Gastrocnemius medialis (tissue), 4 donors: Measurements from ENCODE around the gene PACS1.

Source experiments
- POLR2A ChIP-seq, 2 donors: fragments of 450-650 bp; IDR thresholded peaks; one replicate each; pipeline ENCODE4 v1.6.1; 2017; ENCODE audit warnings: antibody characterized with exemption in 2 of 2, mild to moderate bottlenecking in 2 of 2, moderate library complexity in 2 of 2
- TF ChIP-seq, protein P1 (sequence below), 5 experiments: fragments of 450-650 bp in 3 of 5; fragments of 200-600 bp in 2 of 5; sonication (generic) in 2 of 5; IDR thresholded peaks in 4 of 5; conservative IDR thresholded peaks in 1 of 5; 1 replicate in 4 of 5; 2 replicates in 1 of 5; pipeline ENCODE4 v1.5.1; 2016 to 2019; ENCODE audit warnings: antibody characterized with exemption in 5 of 5, mild to moderate bottlenecking in 3 of 5, moderate library complexity in 3 of 5

DNA sequence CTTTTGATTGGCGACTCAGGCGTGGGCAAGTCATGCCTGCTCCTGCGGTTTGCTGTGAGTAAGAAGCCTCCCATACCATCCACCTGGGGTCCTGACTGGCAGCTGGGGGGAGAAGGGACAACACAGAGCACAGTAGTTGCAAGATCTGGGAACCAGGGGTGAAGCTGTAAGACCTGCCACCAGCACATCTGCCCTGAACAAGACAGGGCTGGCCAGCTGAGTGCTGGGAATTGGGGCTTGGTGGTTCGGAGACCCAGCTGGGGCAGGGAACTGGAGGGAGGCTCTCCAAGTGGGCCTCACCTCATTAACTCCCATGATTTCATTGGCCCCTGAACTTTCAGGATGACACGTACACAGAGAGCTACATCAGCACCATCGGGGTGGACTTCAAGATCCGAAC lies 201.7 kb downstream of the PACS1 start:
- TF ChIP-seq, protein P1, sequence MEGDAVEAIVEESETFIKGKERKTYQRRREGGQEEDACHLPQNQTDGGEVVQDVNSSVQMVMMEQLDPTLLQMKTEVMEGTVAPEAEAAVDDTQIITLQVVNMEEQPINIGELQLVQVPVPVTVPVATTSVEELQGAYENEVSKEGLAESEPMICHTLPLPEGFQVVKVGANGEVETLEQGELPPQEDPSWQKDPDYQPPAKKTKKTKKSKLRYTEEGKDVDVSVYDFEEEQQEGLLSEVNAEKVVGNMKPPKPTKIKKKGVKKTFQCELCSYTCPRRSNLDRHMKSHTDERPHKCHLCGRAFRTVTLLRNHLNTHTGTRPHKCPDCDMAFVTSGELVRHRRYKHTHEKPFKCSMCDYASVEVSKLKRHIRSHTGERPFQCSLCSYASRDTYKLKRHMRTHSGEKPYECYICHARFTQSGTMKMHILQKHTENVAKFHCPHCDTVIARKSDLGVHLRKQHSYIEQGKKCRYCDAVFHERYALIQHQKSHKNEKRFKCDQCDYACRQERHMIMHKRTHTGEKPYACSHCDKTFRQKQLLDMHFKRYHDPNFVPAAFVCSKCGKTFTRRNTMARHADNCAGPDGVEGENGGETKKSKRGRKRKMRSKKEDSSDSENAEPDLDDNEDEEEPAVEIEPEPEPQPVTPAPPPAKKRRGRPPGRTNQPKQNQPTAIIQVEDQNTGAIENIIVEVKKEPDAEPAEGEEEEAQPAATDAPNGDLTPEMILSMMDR (IDR thresholded peaks at IDR 0.05 in 4 of 5, conservative IDR thresholded peaks at IDR 0.05 in 1 of 5): no peak
- no peak for TF ChIP-seq POLR2A (IDR thresholded peaks at IDR 0.05)
